H9 (cell line): ENCODE results near the gene PAFAH1B1. TPM values are rescaled to one million over a fixed set of nuclear protein-coding genes. Genes with fewer than 3 reads are reported as not detected.

Experiments used
- DNase-seq: peaks from one replicate; pipeline ENCODE4 v3.0.0-alpha.2; 2017
- H2AFZ ChIP-seq: one replicate; pipeline ENCODE4 v1.6.1; 2013; ENCODE audit warnings: mild to moderate bottlenecking, low read length, control low read depth, moderate library complexity
- H2AK5ac ChIP-seq: 2 replicates; pipeline ENCODE4 v1.6.1; 2013; ENCODE audit warnings: low read length, control low read depth, mixed read lengths; ENCODE audit not compliant: insufficient read length
- H2BK120ac ChIP-seq: one replicate; pipeline ENCODE4 v1.6.1; 2013; ENCODE audit warnings: low read depth, mild to moderate bottlenecking, low read length, control low read depth, inconsistent platforms; ENCODE audit not compliant: poor library complexity, severe bottlenecking
- H2BK12ac ChIP-seq: 2 replicates; pipeline ENCODE4 v1.6.1; 2013; ENCODE audit warnings: low read length, control low read depth, mixed read lengths, low read depth; ENCODE audit not compliant: insufficient read length
- H2BK15ac ChIP-seq: 2 replicates; pipeline ENCODE4 v1.6.1; 2013; ENCODE audit warnings: low read depth, low read length, control low read depth
- H2BK20ac ChIP-seq: one replicate; pipeline ENCODE4 v1.6.1; 2013; ENCODE audit warnings: low read depth, mild to moderate bottlenecking, low read length, control low read depth, inconsistent platforms; ENCODE audit not compliant: poor library complexity, severe bottlenecking
- H2BK5ac ChIP-seq: 2 replicates; pipeline ENCODE4 v1.6.1; 2013; ENCODE audit warnings: low read length, control low read depth, mixed read lengths; ENCODE audit not compliant: insufficient read length
- H3K14ac ChIP-seq: 2 replicates; pipeline ENCODE4 v1.6.1; 2013; ENCODE audit warnings: low read length, control low read depth; ENCODE audit not compliant: insufficient read depth
- H3K18ac ChIP-seq: 2 replicates; pipeline ENCODE4 v1.6.1; 2013; ENCODE audit warnings: low read depth, mild to moderate bottlenecking, mixed read lengths, low read length, control low read depth; ENCODE audit not compliant: insufficient read length
- H3K23ac ChIP-seq: 2 replicates; pipeline ENCODE4 v1.6.1; 2013; ENCODE audit warnings: low read length, control low read depth, mixed read lengths, low read depth; ENCODE audit not compliant: insufficient read length
- H3K23me2 ChIP-seq: 2 replicates; pipeline ENCODE4 v1.6.1; 2013; ENCODE audit warnings: low read depth, mild to moderate bottlenecking, mixed read lengths, low read length, control low read depth; ENCODE audit not compliant: insufficient read length, poor library complexity, severe bottlenecking
- H3K27ac ChIP-seq: 2 replicates; pipeline ENCODE4 v1.5.1; 2013; ENCODE audit warnings: low read length, control low read depth, mixed read lengths, low read depth; ENCODE audit not compliant: insufficient read length
- H3K27me3 ChIP-seq: 2 replicates; pipeline ENCODE4 v1.6.1; 2013; ENCODE audit warnings: low read length, control low read depth, inconsistent platforms; ENCODE audit not compliant: insufficient read depth
- H3K4ac ChIP-seq: 2 replicates; pipeline ENCODE4 v1.6.1; 2013; ENCODE audit warnings: low read depth, mild to moderate bottlenecking, control low read depth, inconsistent platforms, low read length, moderate library complexity
- H3K4me1 ChIP-seq: 2 replicates; pipeline ENCODE4 v1.6.1; 2013; ENCODE audit warnings: low read length, control low read depth, inconsistent platforms; ENCODE audit not compliant: insufficient read depth
- H3K4me2 ChIP-seq: 2 replicates; pipeline ENCODE4 v1.6.1; 2013; ENCODE audit warnings: low read length, control low read depth, mixed read lengths; ENCODE audit not compliant: insufficient read length, insufficient read depth
- H3K56ac ChIP-seq: 2 replicates; pipeline ENCODE4 v1.6.1; 2013; ENCODE audit warnings: low read depth, mild to moderate bottlenecking, mixed read lengths, low read length, control low read depth; ENCODE audit not compliant: insufficient read length
- H3K79me1 ChIP-seq: 2 replicates; pipeline ENCODE4 v1.6.1; 2013; ENCODE audit warnings: low read depth, mild to moderate bottlenecking, moderate library complexity, low read length, control low read depth, inconsistent platforms; ENCODE audit not compliant: insufficient read depth, poor library complexity, severe bottlenecking
- H3K79me2 ChIP-seq: 2 replicates; pipeline ENCODE4 v1.6.1; 2013; ENCODE audit warnings: low read length, control low read depth, inconsistent platforms; ENCODE audit not compliant: insufficient read depth
- H3K9ac ChIP-seq: 2 replicates; pipeline ENCODE4 v1.6.1; 2013; ENCODE audit warnings: low read length, control low read depth, mixed read lengths; ENCODE audit not compliant: insufficient read length; ENCODE audit errors: extremely low read depth
- H3K9me3 ChIP-seq: one replicate; pipeline ENCODE4 v1.6.1; 2013; ENCODE audit warnings: low read depth, low read length, inconsistent platforms; ENCODE audit not compliant: control insufficient read depth
- H3T11ph ChIP-seq: one replicate; pipeline ENCODE4 v1.6.1; 2013; ENCODE audit warnings: mild to moderate bottlenecking, low read length, control low read depth, inconsistent platforms
- H4K20me1 ChIP-seq: one replicate; pipeline ENCODE4 v1.6.1; 2013; ENCODE audit not compliant: control insufficient read depth, insufficient read length, insufficient read depth
- H4K5ac ChIP-seq: 2 replicates; pipeline ENCODE4 v1.6.1; 2013; ENCODE audit warnings: low read depth, mild to moderate bottlenecking, mixed read lengths, low read length, control low read depth; ENCODE audit not compliant: insufficient read length
- H4K8ac ChIP-seq: replicated peaks from 2 replicates; pipeline ENCODE4 v1.6.1; 2013; ENCODE audit warnings: low read length, control low read depth, mixed read lengths, low read depth; ENCODE audit not compliant: insufficient read length
- H4K91ac ChIP-seq: 2 replicates; pipeline ENCODE4 v1.6.1; 2013; ENCODE audit warnings: low read depth, mild to moderate bottlenecking, moderate library complexity, mixed read lengths, low read length, control low read depth; ENCODE audit not compliant: insufficient read length
- H3K27ac Mint-ChIP-seq, 3 experiments: 2 replicates in 2 of 3; 3 replicates in 1 of 3; pipeline ENCODE4 v1.8.0; 2020 to 2021; ENCODE audit warnings: mixed read lengths in 3 of 3, mild to moderate bottlenecking in 1 of 3, moderate library complexity in 1 of 3
- H3K27me3 Mint-ChIP-seq: 2 replicates; pipeline ENCODE4 v1.8.0; 2021; ENCODE audit warnings: low read depth, mild to moderate bottlenecking, moderate library complexity, mixed read lengths
- H3K36me3 Mint-ChIP-seq, 3 experiments: 2 replicates in 2 of 3; 3 replicates in 1 of 3; pipeline ENCODE4 v1.8.0; 2020 to 2021; ENCODE audit warnings: low read depth in 3 of 3, mixed read lengths in 3 of 3; ENCODE audit not compliant: insufficient read depth in 1 of 3
- H3K4me1 Mint-ChIP-seq, 2 experiments: 2 replicates each; pipeline ENCODE4 v1.8.0; 2020; ENCODE audit warnings: mixed read lengths in 2 of 2
- H3K4me3 Mint-ChIP-seq, 2 experiments: 2 replicates in 1 of 2; 3 replicates in 1 of 2; pipeline ENCODE4 v1.8.0; 2020 to 2021; ENCODE audit warnings: mild to moderate bottlenecking in 2 of 2, mixed read lengths in 2 of 2, moderate library complexity in 1 of 2
- H3K9me3 Mint-ChIP-seq, 2 experiments: 2 replicates in 1 of 2; 3 replicates in 1 of 2; pipeline ENCODE4 v1.8.0; 2020; ENCODE audit warnings: mild to moderate bottlenecking in 2 of 2, mixed read lengths in 2 of 2, moderate library complexity in 1 of 2
- WGBS: extraction: QIAGEN DNeasy Blood & Tissue Kit; methylation state at CpG from one replicate; pipeline ENCODE4 v1.1.7; 2013; ENCODE audit warnings: missing lambda C conversion rate, low lambda C conversion rate, mixed read lengths; ENCODE audit not compliant: insufficient read length; ENCODE audit errors: extremely low coverage; 5-methylcytosine and 5-hydroxymethylcytosine counted together
- total RNA-seq: library from RNA; stranded (reverse); gene quantifications from 2 replicates; pipeline ENCODE4 v1.2.1, GENCODE V29; 2021
- TF ChIP-seq, protein P1 (sequence below): fragments of 200-600 bp; sonication (generic); conservative IDR thresholded peaks from 3 replicates; pipeline ENCODE4 v1.8.0; 2021; ENCODE audit warnings: antibody characterized with exemption, mild to moderate bottlenecking

The PAFAH1B1 gene
- total RNA-seq, 1 experiment from 2014 or later, result 134 TPM

- no CpG with 5 or more reads among the region's 42 CpGs for WGBS
- no peak overlapping the region for H2BK12ac ChIP-seq
- Mint-ChIP-seq H3K4me3 (no peak overlapping the region), H3K27ac (no peak overlapping the region), H3K4me1 (no peaks in the 10 kb centered on the region; a peak in 1 of 4 replicates), H3K9me3 (no peaks in the 10 kb centered on the region), H3K36me3 (peaks cover 10 to 43% (median 32%) of the 10 kb centered on the region in 3 experiments; a peak in 6 of 7 replicates), H3K27me3 (no peaks in the 10 kb centered on the region)
- no peaks in the 10 kb centered on the region for H3K79me2 ChIP-seq
- no peaks in the 10 kb centered on the region for H3K23me2 ChIP-seq
- H4K20me1 ChIP-seq, result no peaks in the 10 kb centered on the region
- H2BK5ac ChIP-seq, result no peak overlapping the region
- H3K79me1 ChIP-seq, result no peaks in the 10 kb centered on the region
- no peak overlapping the region for H2BK15ac ChIP-seq
- H3K4ac ChIP-seq, result no peak overlapping the region
- TF ChIP-seq, protein P1, sequence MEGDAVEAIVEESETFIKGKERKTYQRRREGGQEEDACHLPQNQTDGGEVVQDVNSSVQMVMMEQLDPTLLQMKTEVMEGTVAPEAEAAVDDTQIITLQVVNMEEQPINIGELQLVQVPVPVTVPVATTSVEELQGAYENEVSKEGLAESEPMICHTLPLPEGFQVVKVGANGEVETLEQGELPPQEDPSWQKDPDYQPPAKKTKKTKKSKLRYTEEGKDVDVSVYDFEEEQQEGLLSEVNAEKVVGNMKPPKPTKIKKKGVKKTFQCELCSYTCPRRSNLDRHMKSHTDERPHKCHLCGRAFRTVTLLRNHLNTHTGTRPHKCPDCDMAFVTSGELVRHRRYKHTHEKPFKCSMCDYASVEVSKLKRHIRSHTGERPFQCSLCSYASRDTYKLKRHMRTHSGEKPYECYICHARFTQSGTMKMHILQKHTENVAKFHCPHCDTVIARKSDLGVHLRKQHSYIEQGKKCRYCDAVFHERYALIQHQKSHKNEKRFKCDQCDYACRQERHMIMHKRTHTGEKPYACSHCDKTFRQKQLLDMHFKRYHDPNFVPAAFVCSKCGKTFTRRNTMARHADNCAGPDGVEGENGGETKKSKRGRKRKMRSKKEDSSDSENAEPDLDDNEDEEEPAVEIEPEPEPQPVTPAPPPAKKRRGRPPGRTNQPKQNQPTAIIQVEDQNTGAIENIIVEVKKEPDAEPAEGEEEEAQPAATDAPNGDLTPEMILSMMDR, result no peak
- no peak overlapping the region for H3K27ac ChIP-seq
- H3K9ac ChIP-seq, result no peak overlapping the region
- no peaks in the 10 kb centered on the region for H3K9me3 ChIP-seq
- H3K4me2 ChIP-seq, result no peak overlapping the region
- H2BK120ac ChIP-seq, result no peak overlapping the region
- H2BK20ac ChIP-seq, result no peak overlapping the region
- no peak overlapping the region for H2AFZ ChIP-seq
- H3K23ac ChIP-seq, result no peak overlapping the region
- no peak overlapping the region for H4K8ac ChIP-seq
- no peak overlapping the region for H3T11ph ChIP-seq
- no peaks in the 10 kb centered on the region for H3K27me3 ChIP-seq
- no peaks in the 10 kb centered on the region for H3K4me1 ChIP-seq
- H3K18ac ChIP-seq, result no peak overlapping the region
- H3K14ac ChIP-seq, result no peak overlapping the region
- no peak overlapping the region for H2AK5ac ChIP-seq
- DNase-seq, result no peak
- H4K91ac ChIP-seq, result no peak overlapping the region
- no peak overlapping the region for H4K5ac ChIP-seq
- no peak overlapping the region for H3K56ac ChIP-seq
These were observed 101.2 kb downstream of the PAFAH1B1 start for GRCh38 chr17:2694381-2695242.
